ENCODE measurements around the gene TBX4. TPM values are rescaled to one million over a fixed set of nuclear protein-coding genes. Genes with fewer than 3 reads are reported as not detected.

The TBX4 gene
- polyA plus RNA-seq, 1 donor (not counting 4 experiments of a cell fraction or from before 2014, with no cell fraction given): 0.04 TPM

DNA sequence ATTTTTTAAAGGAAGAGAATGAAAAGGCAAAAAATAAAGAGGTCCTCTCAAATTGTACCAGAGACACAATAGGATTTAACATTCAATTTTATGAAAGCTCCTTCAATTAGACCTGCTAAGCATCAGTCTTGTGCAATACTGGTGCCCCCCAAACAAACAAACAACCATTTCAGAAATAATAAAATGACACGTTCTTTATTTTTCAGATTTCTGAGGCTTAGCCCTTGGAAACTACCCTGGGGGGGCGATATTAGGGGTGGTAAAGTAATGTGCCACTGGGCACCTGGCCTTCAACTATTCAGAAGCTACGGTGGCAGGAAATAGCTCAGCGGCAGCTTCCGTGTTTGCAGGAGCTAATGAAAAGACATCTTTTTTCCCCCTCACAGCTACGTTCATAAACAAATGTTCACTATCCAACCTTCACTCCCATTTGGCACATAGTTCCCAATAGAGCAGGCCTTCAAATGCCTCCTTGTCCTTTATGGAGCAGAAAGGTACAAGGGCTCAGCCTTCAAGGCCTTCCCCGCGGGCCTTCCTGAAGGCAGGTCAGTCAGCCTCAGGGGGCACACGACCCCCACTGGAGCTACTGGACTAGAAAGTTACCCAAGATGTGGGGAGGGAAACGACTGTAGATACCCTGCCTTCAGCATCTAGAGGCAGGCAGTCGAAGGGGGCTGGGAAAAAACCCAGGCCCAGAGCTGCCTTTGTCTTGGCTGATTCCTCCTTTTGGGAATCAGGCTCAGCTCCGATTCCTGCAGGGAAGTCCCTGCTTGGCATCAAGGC lies 44.1 kb downstream of the TBX4 start:
- no peaks in the 10 kb centered on the region for H3K27me3 ChIP-seq (ENCODE audit: control insufficient read depth, extremely low read depth, insufficient read depth, low read length)
- DNase-seq (ENCODE audit: low read depth, low spot score): no peak
- H3K9me3 ChIP-seq (ENCODE audit: control insufficient read depth, low read depth, low read length): no peaks in the 10 kb centered on the region
- H3K4me1 ChIP-seq (ENCODE audit: control insufficient read depth, extremely low read depth, insufficient read depth, low read length): no peaks in the 10 kb centered on the region
- H3K9ac ChIP-seq (ENCODE audit: control insufficient read depth, extremely low read depth, insufficient read depth, low read length): no peak overlapping the region
- TF ChIP-seq, protein P1, sequence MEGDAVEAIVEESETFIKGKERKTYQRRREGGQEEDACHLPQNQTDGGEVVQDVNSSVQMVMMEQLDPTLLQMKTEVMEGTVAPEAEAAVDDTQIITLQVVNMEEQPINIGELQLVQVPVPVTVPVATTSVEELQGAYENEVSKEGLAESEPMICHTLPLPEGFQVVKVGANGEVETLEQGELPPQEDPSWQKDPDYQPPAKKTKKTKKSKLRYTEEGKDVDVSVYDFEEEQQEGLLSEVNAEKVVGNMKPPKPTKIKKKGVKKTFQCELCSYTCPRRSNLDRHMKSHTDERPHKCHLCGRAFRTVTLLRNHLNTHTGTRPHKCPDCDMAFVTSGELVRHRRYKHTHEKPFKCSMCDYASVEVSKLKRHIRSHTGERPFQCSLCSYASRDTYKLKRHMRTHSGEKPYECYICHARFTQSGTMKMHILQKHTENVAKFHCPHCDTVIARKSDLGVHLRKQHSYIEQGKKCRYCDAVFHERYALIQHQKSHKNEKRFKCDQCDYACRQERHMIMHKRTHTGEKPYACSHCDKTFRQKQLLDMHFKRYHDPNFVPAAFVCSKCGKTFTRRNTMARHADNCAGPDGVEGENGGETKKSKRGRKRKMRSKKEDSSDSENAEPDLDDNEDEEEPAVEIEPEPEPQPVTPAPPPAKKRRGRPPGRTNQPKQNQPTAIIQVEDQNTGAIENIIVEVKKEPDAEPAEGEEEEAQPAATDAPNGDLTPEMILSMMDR (optimal IDR thresholded peaks at IDR 0.05 in 1 of 3, IDR thresholded peaks at IDR 0.05 in 1 of 3, conservative IDR thresholded peaks at IDR 0.05 in 1 of 3; ENCODE audit: extremely low read depth in 1 of 3, insufficient read depth in 2 of 3, low read length in 3 of 3): no peak
- no peak for TF ChIP-seq EZH2 (IDR thresholded peaks at IDR 0.05; ENCODE audit: low read length)
- H3K4me2 ChIP-seq (ENCODE audit: control insufficient read depth, extremely low read depth, insufficient read depth, low read depth, low read length): no peak overlapping the region
- H3K27ac ChIP-seq (ENCODE audit: control insufficient read depth, insufficient read depth, low read length): no peak overlapping the region
- no peaks in the 10 kb centered on the region for H3K36me3 ChIP-seq (ENCODE audit: control insufficient read depth in 2 of 2, extremely low read depth in 1 of 2, insufficient read depth in 2 of 2, low read length in 2 of 2)
- H3K4me3 ChIP-seq (ENCODE audit: control insufficient read depth in 2 of 3, extremely low read depth in 1 of 3, insufficient read depth in 2 of 3, low read depth in 1 of 3, low read length in 3 of 3): no peak overlapping the region
- H4K20me1 ChIP-seq (ENCODE audit: control insufficient read depth, extremely low read depth, insufficient read depth, low read length): no peaks in the 10 kb centered on the region
- no peak for FAIRE-seq
- dilution Hi-C loops (cut with MboI; ENCODE audit: extremely low pct_ligation_motif_present, low sequenced_read_pairs): no loop called here
- no peak overlapping the region for H2AFZ ChIP-seq (ENCODE audit: control insufficient read depth, low read length)
- no peaks in the 10 kb centered on the region for H3K9me1 ChIP-seq (ENCODE audit: control insufficient read depth, extremely low read depth, insufficient read depth, low read length)
- no peaks in the 10 kb centered on the region for H3K79me2 ChIP-seq (ENCODE audit: control insufficient read depth, insufficient read depth, low read length)

DNA sequence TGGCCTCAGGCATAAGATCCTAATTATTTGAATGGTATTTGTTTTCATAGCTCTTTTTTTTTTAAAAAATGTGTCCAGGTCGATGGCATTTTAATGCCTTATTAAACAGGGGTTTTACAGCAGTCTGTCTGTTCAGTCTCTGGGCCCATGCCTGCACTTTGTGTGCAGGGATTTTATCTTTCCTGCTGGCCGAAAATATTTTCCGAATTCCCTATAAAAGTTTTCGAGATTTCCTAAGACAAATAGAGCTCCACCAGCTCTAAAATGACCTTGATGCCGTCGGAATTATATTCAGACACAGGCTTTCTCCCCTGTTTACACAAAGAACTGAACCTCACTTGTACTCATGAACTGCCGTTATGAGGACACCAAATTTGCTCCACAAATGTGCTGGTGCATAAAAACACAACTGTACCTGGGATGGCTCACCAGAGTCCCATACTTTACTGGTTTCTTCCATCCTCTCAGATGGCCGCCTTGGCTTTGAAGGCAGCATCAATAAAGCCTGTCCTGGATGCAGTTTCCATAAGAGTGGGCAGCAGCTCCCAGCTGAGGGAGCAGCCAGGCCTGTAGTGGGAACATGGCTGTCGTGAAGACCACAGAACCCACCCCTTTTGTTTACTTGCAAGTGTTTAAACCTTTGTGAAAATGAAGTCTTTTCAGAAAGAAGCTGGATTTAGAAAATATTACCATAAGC lies 44.9 kb downstream of the TBX4 start:
- Histone ChIP-seq H3K4me2 (ENCODE audit: control insufficient read depth, extremely low read depth, insufficient read depth, low read depth, low read length) (no peak overlapping the region), H3K36me3 (ENCODE audit: control insufficient read depth in 2 of 2, extremely low read depth in 1 of 2, insufficient read depth in 2 of 2, low read length in 2 of 2) (no peaks in the 10 kb centered on the region), H3K79me2 (ENCODE audit: control insufficient read depth, insufficient read depth, low read length) (no peaks in the 10 kb centered on the region), H3K4me1 (ENCODE audit: control insufficient read depth, extremely low read depth, insufficient read depth, low read length) (no peaks in the 10 kb centered on the region), H4K20me1 (ENCODE audit: control insufficient read depth, extremely low read depth, insufficient read depth, low read length) (no peaks in the 10 kb centered on the region), H3K27ac (ENCODE audit: control insufficient read depth, insufficient read depth, low read length) (no peak overlapping the region), H3K9me1 (ENCODE audit: control insufficient read depth, extremely low read depth, insufficient read depth, low read length) (no peaks in the 10 kb centered on the region), H3K9me3 (ENCODE audit: control insufficient read depth, low read depth, low read length) (no peaks in the 10 kb centered on the region), H3K4me3 (ENCODE audit: control insufficient read depth in 2 of 3, extremely low read depth in 1 of 3, insufficient read depth in 2 of 3, low read depth in 1 of 3, low read length in 3 of 3) (no peak overlapping the region), H2AFZ (ENCODE audit: control insufficient read depth, low read length) (no peak overlapping the region), H3K9ac (ENCODE audit: control insufficient read depth, extremely low read depth, insufficient read depth, low read length) (no peak overlapping the region), H3K27me3 (ENCODE audit: control insufficient read depth, extremely low read depth, insufficient read depth, low read length) (no peaks in the 10 kb centered on the region)
- TF ChIP-seq EZH2 (IDR thresholded peaks at IDR 0.05; ENCODE audit: low read length): no peak
- TF ChIP-seq, protein P1 (optimal IDR thresholded peaks at IDR 0.05 in 1 of 3, IDR thresholded peaks at IDR 0.05 in 1 of 3, conservative IDR thresholded peaks at IDR 0.05 in 1 of 3; ENCODE audit: extremely low read depth in 1 of 3, insufficient read depth in 2 of 3, low read length in 3 of 3): no peak
- DNase-seq (ENCODE audit: low read depth, low spot score): no peak
- dilution Hi-C loops (cut with MboI; ENCODE audit: extremely low pct_ligation_motif_present, low sequenced_read_pairs): no loop called here
- no peak for FAIRE-seq
